K562 (cell line): ENCODE results near the gene NLRX1. TPM values are rescaled to one million over a fixed set of nuclear protein-coding genes. Genes with fewer than 3 reads are reported as not detected.

Experiments used
- ATAC-seq: fragments of 200-7000 bp; cut with Tn5 transposase; 3 replicates; pipeline ENCODE4 v1.9.1; 2020; ENCODE audit warnings: moderate library complexity
- BruUV-seq: library from RNA; stranded (reverse); fragments of 400-500 nt; replicated peaks from 2 replicates; lab custom pipeline; 2021; lab: Mats Ljungman, UMichigan
- CTCF ChIA-PET: fragments of 300-600 bp; formaldehyde crosslinking; extraction: SDS; loops from one replicate; lab custom pipeline; 2021; ENCODE audit warnings: low intra/inter-chr PET ratio; lab: Yijun Ruan, JAX
- POLR2A ChIA-PET: fragments of 300-600, 350-650 bp; sonication (Branson Sonifier 250); formaldehyde crosslinking; extraction: SDS; loops from one replicate; lab custom pipeline; 2021; ENCODE audit warnings: antibody characterized with exemption, inconsistent platforms; lab: Yijun Ruan, JAX
- DNase-seq, 4 experiments: peaks; one replicate each; pipeline versions ENCODE4 v3.0.0 to v3.0.0-alpha.2; 2011 to 2018; ENCODE audit warnings: low spot score in 3 of 4, mixed read lengths in 3 of 4; ENCODE audit errors: extremely low read depth in 1 of 4
- FAIRE-seq: peaks from 2 replicates; lab custom pipeline; 2011; peaks lifted over from hg19 to GRCh38; lab: Jason Lieb, UNC
- H2AFZ ChIP-seq: 2 replicates; pipeline ENCODE4 v1.6.0; 2011; ENCODE audit warnings: low read depth, low read length, control low read depth, inconsistent platforms
- H3K27ac ChIP-seq: fragments of 200-600 bp; 3 replicates; pipeline ENCODE4 v1.8.0; 2011; ENCODE audit warnings: low read depth, mild to moderate bottlenecking, control low read depth, inconsistent platforms, low read length, moderate library complexity, mixed read lengths; ENCODE audit errors: extremely low read depth
- H3K27me3 ChIP-seq, 2 experiments: fragments of 300-600 bp in 1 of 2; 2 replicates in 1 of 2; 3 replicates in 1 of 2; pipeline versions ENCODE4 v1.6.0 to v1.8.0; 2011; ENCODE audit warnings: inconsistent platforms in 2 of 2, low read length in 2 of 2, mild to moderate bottlenecking in 1 of 2, mixed read lengths in 1 of 2, moderate library complexity in 1 of 2; ENCODE audit not compliant: control insufficient read depth in 2 of 2, insufficient read depth in 2 of 2
- H3K36me3 ChIP-seq: fragments of 300-600 bp; 3 replicates; pipeline ENCODE4 v1.8.0; 2011; ENCODE audit warnings: mild to moderate bottlenecking, low read length, inconsistent platforms; ENCODE audit not compliant: control insufficient read depth, insufficient read depth
- H3K4me1 ChIP-seq, 2 experiments: fragments of 200-600 bp in 1 of 2; replicated peaks in 1 of 2; 2 replicates in 1 of 2; 3 replicates in 1 of 2; pipeline versions ENCODE4 v1.5.1 to v1.8.0; 2011; ENCODE audit warnings: inconsistent platforms in 2 of 2, low read length in 2 of 2, mild to moderate bottlenecking in 1 of 2, mixed read lengths in 1 of 2, moderate library complexity in 1 of 2; ENCODE audit not compliant: control insufficient read depth in 2 of 2, insufficient read depth in 2 of 2
- H3K4me2 ChIP-seq: 2 replicates; pipeline ENCODE4 v1.6.1; 2011; ENCODE audit warnings: low read length, control low read depth, inconsistent platforms, mixed read lengths; ENCODE audit not compliant: insufficient read depth
- H3K4me3 ChIP-seq: fragments of 200-600 bp; sonication (generic), shearing (Covaris generic); 2 replicates; pipeline ENCODE4 v1.5.1; 2016; ENCODE audit warnings: control low read depth, inconsistent platforms
- H3K79me2 ChIP-seq: fragments of 200-600 bp; 3 replicates; pipeline ENCODE4 v1.8.0; 2011; ENCODE audit warnings: low read length, inconsistent platforms; ENCODE audit not compliant: control insufficient read depth, insufficient read depth
- H3K9ac ChIP-seq, 2 experiments: 2 replicates each; pipeline versions ENCODE4 v1.6.0 to v1.6.1; 2011; ENCODE audit warnings: low read depth in 2 of 2, low read length in 2 of 2, control low read depth in 1 of 2, inconsistent platforms in 1 of 2, mild to moderate bottlenecking in 1 of 2, mixed read lengths in 1 of 2; ENCODE audit not compliant: insufficient read depth in 1 of 2
- H3K9me1 ChIP-seq: one replicate; pipeline ENCODE4 v1.6.0; 2011; ENCODE audit warnings: inconsistent platforms, mild to moderate bottlenecking, low read length, moderate library complexity; ENCODE audit not compliant: control insufficient read depth, insufficient read depth
- H3K9me3 ChIP-seq: replicated peaks from 2 replicates; pipeline ENCODE4 v1.5.1; 2011; ENCODE audit warnings: low read depth, low read length, inconsistent platforms; ENCODE audit not compliant: control insufficient read depth, insufficient read depth
- H4K20me1 ChIP-seq: replicated peaks from 2 replicates; pipeline ENCODE4 v1.6.1; 2011; ENCODE audit warnings: low read length, inconsistent platforms, mixed read lengths; ENCODE audit not compliant: control insufficient read depth, insufficient read depth
- BRF2 ChIP-seq: IDR thresholded peaks from 3 replicates; pipeline ENCODE4 v1.6.1; 2011; ENCODE audit warnings: borderline replicate concordance, mild to moderate bottlenecking; ENCODE audit not compliant: insufficient read length, insufficient read depth
- C11orf30 ChIP-seq: fragments of 450-650 bp; IDR thresholded peaks from 2 replicates; pipeline ENCODE4 v1.6.1; 2016; ENCODE audit warnings: low read depth, mild to moderate bottlenecking
- CBFB ChIP-seq: sonication (generic); formaldehyde crosslinking; IDR thresholded peaks from 2 replicates; pipeline ENCODE4 v1.4.0; 2020; ENCODE audit warnings: mild to moderate bottlenecking, missing genetic modification reagents
- CC2D1A ChIP-seq: fragments of 450-650 bp; IDR thresholded peaks from 2 replicates; pipeline ENCODE4 v1.6.1; 2017; ENCODE audit warnings: mild to moderate bottlenecking
- CHD4 ChIP-seq: fragments of 200-600 bp; sonication (generic); IDR thresholded peaks from 3 replicates; pipeline ENCODE4 v1.6.1; 2012; ENCODE audit warnings: low read depth, mild to moderate bottlenecking, mixed read lengths, low read length, inconsistent platforms; ENCODE audit not compliant: insufficient read depth, insufficient replicate concordance, poor library complexity, severe bottlenecking
- HDAC2 ChIP-seq: fragments of 450-650 bp; IDR thresholded peaks from 2 replicates; pipeline ENCODE4 v1.6.1; 2016; ENCODE audit warnings: mild to moderate bottlenecking
- NBN ChIP-seq: fragments of 450-650 bp; IDR thresholded peaks from 2 replicates; pipeline ENCODE4 v1.6.1; 2016; ENCODE audit warnings: low read depth, mild to moderate bottlenecking
- RB1 ChIP-seq: fragments of 450-650 bp; IDR thresholded peaks from 2 replicates; pipeline ENCODE4 v1.6.1; 2017; ENCODE audit warnings: low read depth, mild to moderate bottlenecking
- RFX1 ChIP-seq: fragments of 450-650 bp; IDR thresholded peaks from 2 replicates; pipeline ENCODE4 v1.6.1; 2016; ENCODE audit warnings: mild to moderate bottlenecking, moderate library complexity
- RFX5 ChIP-seq: IDR thresholded peaks from 2 replicates; pipeline ENCODE4 v1.6.1; 2011; ENCODE audit warnings: low read depth, mild to moderate bottlenecking, improper control_type of control experiment, low read length
- SMAD4 ChIP-seq: fragments of 250-450 bp; sonication (Bioruptor Pico); conservative IDR thresholded peaks from 2 replicates; pipeline ENCODE4 v1.8.0; 2021; ENCODE audit warnings: inconsistent platforms, mild to moderate bottlenecking, moderate library complexity
- ZNF277 ChIP-seq: fragments of 250-450 bp; sonication (Bioruptor Pico); IDR thresholded peaks from 2 replicates; pipeline ENCODE4 v1.8.0; 2022; ENCODE audit warnings: inconsistent platforms, mild to moderate bottlenecking, moderate library complexity, borderline replicate concordance
- WGBS: fragments of 100-300 bp; shearing (Covaris generic); methylation state at CpG from one replicate; pipeline ENCODE4 v1.1.6; 2016; ENCODE audit warnings: low coverage, mixed read lengths; ENCODE audit not compliant: insufficient coverage; ENCODE audit errors: missing lambda C conversion rate; 5-methylcytosine and 5-hydroxymethylcytosine counted together
- in situ Hi-C: fragments of 300-500 bp; cut with MboI; formaldehyde crosslinking; loops from 4 replicates; pipeline ENCODE4 v1.15.0; 2018; ENCODE audit warnings: inconsistent platforms, mixed read lengths
- intact Hi-C: fragments of 100-400 bp; cut with micrococcal nuclease; formaldehyde crosslinking; loops from 2 replicates; pipeline ENCODE4 v1.14.2; 2022
- polyA plus RNA-seq, 8 experiments: library from polyadenylated mRNA; depleted of rRNA in 4 of 8; stranded (reverse) in 5 of 8; unstranded in 3 of 8; fragments of >200 nt; fragmentation: Nextera tagmentation in 2 of 8; fragmentation: Illumina TruSeq in 1 of 8; extraction: Ambion mirVana in 2 of 8; extraction: Trizol in 1 of 8; gene quantifications; 2 replicates each; pipeline versions ENCODE4 v1.2.1 to v1.2.3, GENCODE V29; 2011 to 2014; ENCODE audit warnings: inconsistent platforms in 1 of 8, missing spikeins in 1 of 8
- total RNA-seq, 7 experiments: library from RNA; depleted of rRNA in 6 of 7; stranded (reverse); fragments of >200 nt in 6 of 7; fragmentation: Illumina TruSeq in 2 of 7; extraction: Trizol in 2 of 7; gene quantifications; 2 replicates each; pipeline versions ENCODE4 v1.2.1 to v1.2.3, GENCODE V29; 2011 to 2021; ENCODE audit warnings: low replicate concordance in 1 of 7
- TF ChIP-seq, protein P1 (sequence below): fragments of 450-650 bp; IDR thresholded peaks from 2 replicates; pipeline ENCODE4 v1.6.1; 2017; ENCODE audit warnings: antibody characterized with exemption

Gene NLRX1
- total and polyA plus RNA-seq, 9 of the 15 experiments (the other 6 are each of a cell fraction or from before 2014, with no cell fraction given): 0.04 to 2.3 (median 0.69) TPM

DNA sequence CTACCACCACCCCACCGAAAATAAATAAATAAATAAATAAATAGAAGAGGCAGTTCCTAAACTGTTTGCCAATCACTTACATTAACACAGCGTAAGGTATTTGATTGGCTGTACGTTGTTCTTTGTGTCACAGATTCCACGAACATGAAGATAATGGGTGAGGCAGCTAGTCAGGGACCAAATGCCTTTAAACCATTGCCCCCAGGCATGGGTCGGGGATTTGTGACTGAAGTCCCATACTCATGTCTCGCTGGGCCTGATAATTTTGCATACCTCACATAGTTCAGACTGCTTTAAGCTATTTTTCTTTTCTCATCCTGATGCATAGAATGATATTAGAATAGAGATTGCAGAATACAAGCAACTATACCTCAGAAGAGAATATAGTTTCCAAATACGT lies 34.0 kb downstream of the NLRX1 start:
- Histone ChIP-seq H3K4me3 (no peak overlapping the region), H3K79me2 (peaks cover 12% of the 10 kb centered on the region), H3K9me1 (no peaks in the 10 kb centered on the region), H3K9me3 (no peaks in the 10 kb centered on the region), H2AFZ (no peak overlapping the region), H3K9ac (no peak overlapping the region), H3K36me3 (no peaks in the 10 kb centered on the region), H3K4me2 (no peak overlapping the region), H3K4me1 (peaks cover 10 to 16% of the 10 kb centered on the region in 2 experiments; a peak in 3 of 5 replicates), H3K27ac (no peak overlapping the region), H3K27me3 (no peaks in the 10 kb centered on the region), H4K20me1 (0 out of 2 replicates have a peak, but pooled peaks cover 7% of the 10 kb centered on the region)
- FAIRE-seq: no peak
- POLR2A ChIA-PET: interaction anchor here (0.7 kb wide), 1 partner anchor 22 kb away, joined by 3 read pairs; no protein-coding TSS in a partner anchor
- CTCF ChIA-PET: no interaction called here
- intact Hi-C loops: no loop called here
- no peak for DNase-seq
- WGBS: 59% methylated on average over 7 of the region's 7 CpGs
- in situ Hi-C loops: no loop called here
- BruUV-seq: no TSS peak
- no peak for ATAC-seq
- TF ChIP-seq CC2D1A: no peak
- TF ChIP-seq C11orf30: no peak
- no peak for TF ChIP-seq RB1
- no peak for TF ChIP-seq BRF2
- no peak for TF ChIP-seq CHD4
- TF ChIP-seq ZNF277 (CRISPR knock-in tag): no peak
- TF ChIP-seq RFX5: no peak
- TF ChIP-seq NBN: no peak
- TF ChIP-seq CBFB (CRISPR knock-in tag): no peak
- no peak for TF ChIP-seq SMAD4
- no peak for TF ChIP-seq HDAC2
- TF ChIP-seq, protein P1, sequence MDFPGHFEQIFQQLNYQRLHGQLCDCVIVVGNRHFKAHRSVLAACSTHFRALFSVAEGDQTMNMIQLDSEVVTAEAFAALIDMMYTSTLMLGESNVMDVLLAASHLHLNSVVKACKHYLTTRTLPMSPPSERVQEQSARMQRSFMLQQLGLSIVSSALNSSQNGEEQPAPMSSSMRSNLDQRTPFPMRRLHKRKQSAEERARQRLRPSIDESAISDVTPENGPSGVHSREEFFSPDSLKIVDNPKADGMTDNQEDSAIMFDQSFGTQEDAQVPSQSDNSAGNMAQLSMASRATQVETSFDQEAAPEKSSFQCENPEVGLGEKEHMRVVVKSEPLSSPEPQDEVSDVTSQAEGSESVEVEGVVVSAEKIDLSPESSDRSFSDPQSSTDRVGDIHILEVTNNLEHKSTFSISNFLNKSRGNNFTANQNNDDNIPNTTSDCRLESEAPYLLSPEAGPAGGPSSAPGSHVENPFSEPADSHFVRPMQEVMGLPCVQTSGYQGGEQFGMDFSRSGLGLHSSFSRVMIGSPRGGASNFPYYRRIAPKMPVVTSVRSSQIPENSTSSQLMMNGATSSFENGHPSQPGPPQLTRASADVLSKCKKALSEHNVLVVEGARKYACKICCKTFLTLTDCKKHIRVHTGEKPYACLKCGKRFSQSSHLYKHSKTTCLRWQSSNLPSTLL: no peak
- TF ChIP-seq RFX1: no peak
